C4-2B (cell line): Measurements from ENCODE around the gene RNF180.

Source experiments
- CTCF ChIP-seq: fragments of 450-650 bp; conservative IDR thresholded peaks from 2 replicates; pipeline ENCODE4 v1.5.1; 2017; ENCODE audit warnings: mild to moderate bottlenecking
- ZFX ChIP-seq: fragments of 450-650 bp; IDR thresholded peaks from 2 replicates; pipeline ENCODE4 v1.6.1; 2017

- TF ChIP-seq CTCF: no peak
- no peak for TF ChIP-seq ZFX
These were observed 103.5 kb downstream of the RNF180 start for GRCh38 chr5:64269164-64269563.
